Esophagus squamous epithelium (tissue), 5 donors: Measurements from ENCODE around the gene EFCAB6. TPM values are rescaled to one million over a fixed set of nuclear protein-coding genes. Genes with fewer than 3 reads are reported as not detected.

Experiments
- DNase-seq: peaks from one replicate; lab custom pipeline; 2025; lab: John Stamatoyannopoulos, UW
- H3K27ac ChIP-seq, 4 donors: fragments of 200-600 bp; sonication (generic); one replicate each; pipeline ENCODE4 v1.5.1; 2016 to 2019; ENCODE audit warnings: mild to moderate bottlenecking in 1 of 4
- H3K27me3 ChIP-seq, 4 donors: fragments of 200-600 bp; sonication (generic); 1 replicate in 3 of 4; 2 replicates in 1 of 4; pipeline versions ENCODE4 v1.5.1 to v1.6.0; 2017 to 2021; ENCODE audit warnings: antibody characterized with exemption in 1 of 4
- H3K36me3 ChIP-seq, 3 donors: fragments of 200-600 bp; sonication (generic); one replicate each; pipeline ENCODE4 v1.5.1; 2016 to 2019
- H3K4me1 ChIP-seq, 3 donors: fragments of 200-600 bp; sonication (generic); one replicate each; pipeline ENCODE4 v1.5.1; 2017 to 2019
- H3K4me3 ChIP-seq, 4 donors: fragments of 200-600 bp; sonication (generic); 1 replicate in 3 of 4; 2 replicates in 1 of 4; pipeline ENCODE4 v1.5.1; 2016 to 2019; ENCODE audit warnings: mild to moderate bottlenecking in 2 of 4, moderate library complexity in 1 of 4
- H3K9me3 ChIP-seq, 3 donors: fragments of 200-600 bp; sonication (generic); one replicate each; pipeline ENCODE4 v1.5.1; 2016 to 2019
- POLR2A ChIP-seq, 4 donors: fragments of 450-650 bp; IDR thresholded peaks; one replicate each; pipeline ENCODE4 v1.6.1; 2017; ENCODE audit warnings: antibody characterized with exemption in 4 of 4, mild to moderate bottlenecking in 4 of 4, moderate library complexity in 3 of 4
- WGBS, 2 donors: methylation state at CpG; one replicate each; pipeline ENCODE4 v1.1.5; 2018; 5-methylcytosine and 5-hydroxymethylcytosine counted together
- intact Hi-C: fragments of 100-400 bp; cut with DNase I; formaldehyde crosslinking; loops from one replicate; pipeline ENCODE4 v1.15.0; 2022
- total RNA-seq, 4 donors: library from RNA; depleted of rRNA; stranded (reverse); fragments of >200 nt; gene quantifications; one replicate each; pipeline ENCODE4 v1.1.0, GENCODE V29; 2016
- TF ChIP-seq, protein P1 (sequence below), 6 experiments: fragments of 450-650 bp in 4 of 6; fragments of 200-600 bp in 2 of 6; sonication (generic) in 2 of 6; IDR thresholded peaks; one replicate each; pipeline ENCODE4 v1.5.1; 2016 to 2019; ENCODE audit warnings: antibody characterized with exemption in 6 of 6, mild to moderate bottlenecking in 4 of 6, moderate library complexity in 4 of 6
- donor health status: DM: yes; HTN: yes; CAD: no.

EFCAB6 gene
- total RNA-seq, 4 donors from 2014 or later = 0.22 to 1.5 (median 0.90) TPM

DNA sequence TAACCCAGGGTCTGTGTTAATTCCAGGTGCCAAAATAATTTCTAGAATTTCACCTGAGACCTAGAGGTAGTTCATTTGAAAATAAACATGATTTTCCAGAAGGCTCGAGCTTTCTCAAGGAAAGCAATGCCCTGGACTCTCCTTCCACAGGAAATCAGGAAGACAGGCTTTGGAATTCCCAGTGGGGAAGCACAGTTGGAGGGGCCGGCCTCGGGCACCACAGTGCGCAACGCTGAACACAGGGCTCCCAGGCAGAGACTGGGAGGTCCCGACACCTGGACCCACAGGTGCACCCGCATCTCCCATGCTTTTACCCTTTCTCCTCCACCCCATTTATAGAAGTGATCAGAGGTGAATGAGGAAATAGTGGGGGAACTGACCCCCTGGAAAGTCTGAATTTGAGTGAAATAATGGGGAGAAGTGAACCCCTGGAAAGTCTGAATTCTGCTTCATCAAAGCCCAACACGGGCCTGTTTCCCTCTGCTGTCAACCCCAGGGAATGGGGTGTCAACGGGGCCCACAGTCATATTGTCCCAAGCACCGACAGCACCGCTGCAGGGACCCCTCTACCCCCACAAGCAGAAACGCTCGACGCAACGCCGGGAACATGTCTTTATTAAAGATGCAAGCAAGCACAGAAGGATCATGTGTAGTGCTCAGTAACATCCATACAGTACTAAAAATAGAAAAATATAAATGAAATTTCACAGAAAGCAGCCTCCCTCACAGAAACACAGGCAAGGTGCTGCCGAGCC lies 12.0 kb upstream of the EFCAB6 start:
- H3K27ac ChIP-seq = no peak overlapping the region
- H3K9me3 ChIP-seq = no peaks in the 10 kb centered on the region
- H3K4me1 ChIP-seq = peaks cover 3 to 21% (median 10%) of the 10 kb centered on the region in 3 donors
- no peak overlapping the region for H3K4me3 ChIP-seq
- WGBS, 2 donors = 79 to 82% methylated on average over 11 to 13 of the region's 17 CpGs
- peaks cover 0 to 65% (median 0%) of the 10 kb centered on the region in 4 donors for H3K27me3 ChIP-seq
- DNase-seq = no peak
- TF ChIP-seq, protein P1, sequence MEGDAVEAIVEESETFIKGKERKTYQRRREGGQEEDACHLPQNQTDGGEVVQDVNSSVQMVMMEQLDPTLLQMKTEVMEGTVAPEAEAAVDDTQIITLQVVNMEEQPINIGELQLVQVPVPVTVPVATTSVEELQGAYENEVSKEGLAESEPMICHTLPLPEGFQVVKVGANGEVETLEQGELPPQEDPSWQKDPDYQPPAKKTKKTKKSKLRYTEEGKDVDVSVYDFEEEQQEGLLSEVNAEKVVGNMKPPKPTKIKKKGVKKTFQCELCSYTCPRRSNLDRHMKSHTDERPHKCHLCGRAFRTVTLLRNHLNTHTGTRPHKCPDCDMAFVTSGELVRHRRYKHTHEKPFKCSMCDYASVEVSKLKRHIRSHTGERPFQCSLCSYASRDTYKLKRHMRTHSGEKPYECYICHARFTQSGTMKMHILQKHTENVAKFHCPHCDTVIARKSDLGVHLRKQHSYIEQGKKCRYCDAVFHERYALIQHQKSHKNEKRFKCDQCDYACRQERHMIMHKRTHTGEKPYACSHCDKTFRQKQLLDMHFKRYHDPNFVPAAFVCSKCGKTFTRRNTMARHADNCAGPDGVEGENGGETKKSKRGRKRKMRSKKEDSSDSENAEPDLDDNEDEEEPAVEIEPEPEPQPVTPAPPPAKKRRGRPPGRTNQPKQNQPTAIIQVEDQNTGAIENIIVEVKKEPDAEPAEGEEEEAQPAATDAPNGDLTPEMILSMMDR (IDR thresholded peaks at IDR 0.05) = no peak
- TF ChIP-seq POLR2A (IDR thresholded peaks at IDR 0.05) = no peak
- no peaks in the 10 kb centered on the region for H3K36me3 ChIP-seq
- intact Hi-C loops = no loop called here

DNA sequence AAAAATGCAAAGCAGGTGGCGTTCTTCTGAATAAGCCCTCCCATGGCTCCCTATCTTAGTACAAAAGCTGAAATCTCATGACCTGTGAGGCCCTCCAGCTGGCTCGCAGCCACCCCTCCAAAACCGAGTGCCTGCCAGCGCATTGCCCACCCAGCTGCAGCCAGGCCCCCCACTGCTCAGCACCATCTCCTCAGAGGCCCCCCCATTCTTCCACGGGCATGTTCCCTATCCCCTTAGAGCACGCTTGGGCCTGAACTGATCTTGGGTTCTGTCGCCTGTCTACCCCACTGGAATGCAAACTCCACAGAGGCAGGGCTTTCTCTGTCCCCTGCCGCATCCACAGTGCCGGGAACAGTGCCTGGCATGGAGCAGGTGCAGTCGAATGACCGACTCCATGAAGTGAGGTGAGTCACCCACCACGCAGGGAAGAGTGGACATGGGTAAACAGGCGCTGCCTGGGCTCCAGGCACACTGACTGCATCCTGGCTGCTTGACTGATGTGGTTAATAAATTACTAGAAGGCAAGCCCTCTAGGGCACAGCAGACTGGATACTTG lies 11.3 kb upstream of the EFCAB6 start:
- TF ChIP-seq, protein P1 (IDR thresholded peaks at IDR 0.05) = no peak
- TF ChIP-seq POLR2A (IDR thresholded peaks at IDR 0.05) = no peak

DNA sequence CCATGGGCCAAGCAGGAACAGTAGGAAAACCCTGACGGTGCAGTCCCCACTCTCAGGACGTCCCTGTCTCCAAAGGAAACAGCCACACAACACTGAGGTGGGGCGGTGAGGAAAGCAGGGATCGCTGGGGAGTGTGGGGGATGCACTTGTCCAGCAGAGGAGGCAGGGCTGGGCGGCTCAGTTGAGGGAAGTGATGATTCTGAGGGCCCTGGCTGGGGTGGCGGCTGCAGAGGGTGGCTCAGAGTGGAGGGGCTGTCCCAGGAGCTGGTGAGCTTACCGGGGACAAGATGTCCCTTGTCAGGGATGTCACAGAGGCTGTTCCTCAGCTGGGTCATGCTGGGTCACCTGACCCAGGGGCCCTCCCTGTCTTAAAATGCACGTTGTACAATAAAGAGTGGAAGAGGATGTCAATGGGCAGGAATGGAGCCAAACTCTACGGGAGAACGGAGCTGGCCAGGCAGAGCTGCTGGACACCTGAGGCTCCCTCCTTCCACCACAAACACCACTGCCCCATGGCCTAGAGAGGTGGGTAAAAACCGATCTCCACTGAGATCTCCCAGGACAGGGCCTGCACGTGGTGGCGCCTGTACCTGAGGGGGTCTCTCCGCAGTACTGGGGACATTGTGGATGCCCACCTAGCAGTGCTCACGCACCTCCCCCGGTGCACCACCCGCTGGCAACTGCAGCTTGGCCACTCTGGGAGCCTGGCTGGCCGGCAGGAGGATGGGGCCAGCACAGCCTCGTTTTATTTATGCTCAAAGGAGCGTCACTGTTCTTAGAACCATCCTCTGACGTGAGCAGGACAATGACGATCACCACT lies 9.7 kb upstream of the EFCAB6 start:
- no peak for DNase-seq
- TF ChIP-seq, protein P1 (IDR thresholded peaks at IDR 0.05) = no peak
- TF ChIP-seq POLR2A (IDR thresholded peaks at IDR 0.05) = no peak
- Histone ChIP-seq H3K9me3 (no peaks in the 10 kb centered on the region), H3K27me3 (peaks cover 0 to 61% (median 0%) of the 10 kb centered on the region in 4 donors), H3K27ac (no peak overlapping the region), H3K4me3 (no peak overlapping the region), H3K36me3 (no peaks in the 10 kb centered on the region), H3K4me1 (peaks cover 0 to 8% (median 7%) of the 10 kb centered on the region in 3 donors)
- intact Hi-C loops = no loop called here
- 56% methylated on average over 10 to 14 of the region's 22 CpGs for WGBS, 2 donors

More for the DNA sequence above, 11.3 kb upstream of the EFCAB6 start:
- H3K9me3 ChIP-seq = no peaks in the 10 kb centered on the region
- 34 to 58% methylated on average over 6 to 12 of the region's 13 CpGs for WGBS, 2 donors
- no peak overlapping the region for H3K4me3 ChIP-seq
- no peak for DNase-seq
- H3K27ac ChIP-seq = no peak overlapping the region
- H3K36me3 ChIP-seq = no peaks in the 10 kb centered on the region
- H3K4me1 ChIP-seq = peaks cover 0 to 15% (median 10%) of the 10 kb centered on the region in 3 donors
- intact Hi-C loops = no loop called here
- H3K27me3 ChIP-seq = peaks cover 0 to 61% (median 0%) of the 10 kb centered on the region in 4 donors

DNA sequence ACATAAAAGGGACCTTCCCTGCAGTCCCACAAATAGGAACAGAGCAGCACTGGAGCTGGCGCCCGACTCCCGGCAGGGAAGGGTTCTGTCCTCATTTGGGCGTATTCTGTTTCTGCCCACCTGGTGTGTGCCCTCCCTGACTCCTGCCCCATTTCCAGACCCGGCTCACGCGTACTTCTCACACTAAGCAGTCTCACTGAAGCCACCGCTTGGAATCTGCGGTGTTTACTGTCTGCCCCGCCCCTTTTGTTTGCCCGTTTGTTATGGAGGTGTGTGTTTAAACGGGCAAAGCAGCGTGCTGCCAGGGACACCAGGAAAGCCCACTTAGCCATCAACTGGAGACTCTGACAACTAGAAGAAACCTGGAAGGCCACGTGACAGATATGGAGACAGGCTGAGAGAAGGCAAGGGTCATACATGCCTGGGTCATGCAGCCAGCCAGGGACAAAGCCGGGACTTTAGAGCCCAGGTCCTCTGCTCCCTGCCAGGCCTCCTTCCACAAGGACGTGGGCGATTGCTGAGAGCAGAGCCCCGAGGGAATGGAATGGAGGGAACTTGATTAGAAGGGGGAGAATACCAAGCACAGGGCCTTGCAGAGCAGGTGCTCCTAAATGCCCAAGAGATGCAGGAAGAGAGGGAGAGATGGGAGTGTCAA lies 8.7 kb upstream of the EFCAB6 start:
- intact Hi-C loops = no loop called here
- H3K4me1 ChIP-seq = peaks cover 0 to under 1% (median 0%) of the 10 kb centered on the region in 3 donors
- TF ChIP-seq, protein P1 (IDR thresholded peaks at IDR 0.05) = no peak
- TF ChIP-seq POLR2A (IDR thresholded peaks at IDR 0.05) = no peak
- no peak overlapping the region for H3K27ac ChIP-seq
- 52 to 68% methylated on average over 14 to 18 of the region's 18 CpGs for WGBS, 2 donors
- peaks cover 0 to 56% (median 0%) of the 10 kb centered on the region in 4 donors for H3K27me3 ChIP-seq
- no peaks in the 10 kb centered on the region for H3K36me3 ChIP-seq
- no peak overlapping the region for H3K4me3 ChIP-seq
- H3K9me3 ChIP-seq = no peaks in the 10 kb centered on the region
- no peak for DNase-seq
